Measurements from ENCODE around the gene ACSM3.

Gene ACSM3

DNA sequence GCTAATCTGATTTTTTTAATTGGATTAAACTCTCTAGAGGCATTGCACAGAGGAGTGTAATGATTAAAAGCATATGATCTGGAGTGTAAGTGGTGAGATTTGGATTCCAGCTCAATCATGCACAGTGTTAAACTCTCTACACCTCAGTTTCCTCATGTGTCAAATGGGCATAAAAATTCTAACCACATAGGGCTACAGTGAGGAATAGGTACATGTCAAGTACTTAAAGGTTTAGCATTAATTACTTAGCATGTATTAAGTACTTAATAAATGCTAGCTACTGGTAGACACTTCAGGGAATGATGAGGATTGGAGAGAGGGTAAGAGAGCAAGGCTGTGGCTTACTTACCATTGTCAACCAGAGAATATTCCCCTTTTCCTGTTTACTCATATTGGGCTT, 25.3 kb downstream of the ACSM3 start:
- no peaks in the 10 kb centered on the region for H3K36me3 ChIP-seq (replicated peaks; ENCODE audit: insufficient read depth, low read length)
- no peaks in the 10 kb centered on the region for H3K27me3 ChIP-seq (replicated peaks; ENCODE audit: insufficient read depth, low read length)
- no peak overlapping the region for H3K9ac ChIP-seq (ENCODE audit: low read length)
- no peaks in the 10 kb centered on the region for H3K4me1 ChIP-seq (ENCODE audit: low read length)
- H3K9me3 ChIP-seq (replicated peaks; ENCODE audit: insufficient read depth, low read length), result no peaks in the 10 kb centered on the region
- H3K27ac ChIP-seq (ENCODE audit: low read length), result no peak overlapping the region
- H3K9me2 ChIP-seq (replicated peaks; ENCODE audit: insufficient read depth, low read length), result no peaks in the 10 kb centered on the region
- no peaks in the 10 kb centered on the region for H3K79me2 ChIP-seq (ENCODE audit: low read length)
- H3F3A ChIP-seq (ENCODE audit: insufficient read depth, low read length), result no peaks in the 10 kb centered on the region
- no peak overlapping the region for H3K4me2 ChIP-seq (ENCODE audit: low read depth, low read length)
- TF ChIP-seq, protein P1, sequence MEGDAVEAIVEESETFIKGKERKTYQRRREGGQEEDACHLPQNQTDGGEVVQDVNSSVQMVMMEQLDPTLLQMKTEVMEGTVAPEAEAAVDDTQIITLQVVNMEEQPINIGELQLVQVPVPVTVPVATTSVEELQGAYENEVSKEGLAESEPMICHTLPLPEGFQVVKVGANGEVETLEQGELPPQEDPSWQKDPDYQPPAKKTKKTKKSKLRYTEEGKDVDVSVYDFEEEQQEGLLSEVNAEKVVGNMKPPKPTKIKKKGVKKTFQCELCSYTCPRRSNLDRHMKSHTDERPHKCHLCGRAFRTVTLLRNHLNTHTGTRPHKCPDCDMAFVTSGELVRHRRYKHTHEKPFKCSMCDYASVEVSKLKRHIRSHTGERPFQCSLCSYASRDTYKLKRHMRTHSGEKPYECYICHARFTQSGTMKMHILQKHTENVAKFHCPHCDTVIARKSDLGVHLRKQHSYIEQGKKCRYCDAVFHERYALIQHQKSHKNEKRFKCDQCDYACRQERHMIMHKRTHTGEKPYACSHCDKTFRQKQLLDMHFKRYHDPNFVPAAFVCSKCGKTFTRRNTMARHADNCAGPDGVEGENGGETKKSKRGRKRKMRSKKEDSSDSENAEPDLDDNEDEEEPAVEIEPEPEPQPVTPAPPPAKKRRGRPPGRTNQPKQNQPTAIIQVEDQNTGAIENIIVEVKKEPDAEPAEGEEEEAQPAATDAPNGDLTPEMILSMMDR (IDR thresholded peaks at IDR 0.05; ENCODE audit: low read length), result no peak
- TF ChIP-seq EZH2phosphoT487 (IDR thresholded peaks at IDR 0.05; ENCODE audit: low read length) (no peak), EZH2 (optimal IDR thresholded peaks at IDR 0.05; ENCODE audit: low read depth, low read length) (no peak)
- H3K4me3 ChIP-seq (ENCODE audit: low read length), result no peak overlapping the region
- H2AFZ ChIP-seq (ENCODE audit: low read length), result no peak overlapping the region
- H4K20me1 ChIP-seq (ENCODE audit: insufficient read depth, low read length), result no peaks in the 10 kb centered on the region
- no peak for DNase-seq

DNA sequence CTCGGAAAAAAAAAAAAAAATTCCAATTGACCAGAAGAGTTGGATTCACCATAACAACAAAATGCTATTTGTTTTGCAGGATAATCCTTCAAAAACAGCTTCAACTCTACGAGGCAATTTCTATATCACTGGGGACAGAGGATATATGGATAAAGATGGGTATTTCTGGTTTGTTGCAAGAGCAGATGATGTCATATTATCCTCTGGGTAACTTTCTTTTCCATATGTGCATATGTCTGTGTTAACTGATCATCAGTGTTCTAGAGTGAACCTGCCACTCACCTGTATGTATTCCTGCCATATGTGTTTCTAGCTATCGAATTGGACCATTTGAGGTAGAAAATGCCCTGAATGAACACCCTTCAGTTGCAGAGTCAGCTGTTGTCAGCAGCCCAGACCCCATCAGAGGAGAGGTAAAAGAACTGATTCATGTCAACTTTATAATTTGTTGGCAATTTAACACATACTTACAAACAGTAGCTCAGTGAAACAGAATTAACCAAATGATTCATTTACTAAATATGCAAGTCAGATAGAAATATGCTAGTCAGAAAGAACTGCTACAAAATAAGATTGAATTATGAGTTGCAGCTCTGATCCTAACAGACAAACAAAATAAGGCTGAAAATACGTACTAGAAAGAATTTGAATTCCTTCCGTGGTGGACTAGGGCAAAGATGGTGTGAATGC, 28.3 kb downstream of the ACSM3 start:
- Histone ChIP-seq H3K27me3 (replicated peaks; ENCODE audit: insufficient read depth, low read length) (no peaks in the 10 kb centered on the region), H3K9me3 (replicated peaks; ENCODE audit: insufficient read depth, low read length) (no peaks in the 10 kb centered on the region), H3K9me2 (replicated peaks; ENCODE audit: insufficient read depth, low read length) (no peaks in the 10 kb centered on the region), H3K36me3 (replicated peaks; ENCODE audit: insufficient read depth, low read length) (no peaks in the 10 kb centered on the region), H3K9ac (ENCODE audit: low read length) (no peak overlapping the region), H4K20me1 (ENCODE audit: insufficient read depth, low read length) (no peaks in the 10 kb centered on the region), H3K4me2 (ENCODE audit: low read depth, low read length) (no peak overlapping the region), H3F3A (ENCODE audit: insufficient read depth, low read length) (no peaks in the 10 kb centered on the region), H3K4me3 (ENCODE audit: low read length) (no peak overlapping the region), H3K4me1 (ENCODE audit: low read length) (no peaks in the 10 kb centered on the region), H3K27ac (ENCODE audit: low read length) (no peak overlapping the region), H2AFZ (ENCODE audit: low read length) (no peak overlapping the region), H3K79me2 (ENCODE audit: low read length) (no peaks in the 10 kb centered on the region)
- TF ChIP-seq, protein P1 (IDR thresholded peaks at IDR 0.05; ENCODE audit: low read length), result no peak
- TF ChIP-seq EZH2 (optimal IDR thresholded peaks at IDR 0.05; ENCODE audit: low read depth, low read length), result no peak
- TF ChIP-seq EZH2phosphoT487 (IDR thresholded peaks at IDR 0.05; ENCODE audit: low read length), result no peak
- DNase-seq, result no peak

GRCh38 chr16:20798364-20798763, 34.5 kb downstream of the ACSM3 start:
- TF ChIP-seq EZH2 (optimal IDR thresholded peaks at IDR 0.05; ENCODE audit: low read depth, low read length) (no peak), EZH2phosphoT487 (IDR thresholded peaks at IDR 0.05; ENCODE audit: low read length) (no peak)
- TF ChIP-seq, protein P1 (IDR thresholded peaks at IDR 0.05; ENCODE audit: low read length), result no peak
- Histone ChIP-seq H3K4me2 (ENCODE audit: low read depth, low read length) (no peak overlapping the region), H2AFZ (ENCODE audit: low read length) (no peak overlapping the region), H3F3A (ENCODE audit: insufficient read depth, low read length) (no peaks in the 10 kb centered on the region; the same call in 1 of the 2 replicates), H3K9me2 (replicated peaks; ENCODE audit: insufficient read depth, low read length) (no peaks in the 10 kb centered on the region), H3K9ac (ENCODE audit: low read length) (no peak overlapping the region), H3K9me3 (replicated peaks; ENCODE audit: insufficient read depth, low read length) (no peaks in the 10 kb centered on the region), H3K4me3 (ENCODE audit: low read length) (no peak overlapping the region), H3K79me2 (ENCODE audit: low read length) (no peaks in the 10 kb centered on the region), H3K36me3 (replicated peaks; ENCODE audit: insufficient read depth, low read length) (no peaks in the 10 kb centered on the region), H4K20me1 (ENCODE audit: insufficient read depth, low read length) (no peaks in the 10 kb centered on the region), H3K27ac (ENCODE audit: low read length) (no peak overlapping the region), H3K27me3 (replicated peaks; ENCODE audit: insufficient read depth, low read length) (no peaks in the 10 kb centered on the region), H3K4me1 (ENCODE audit: low read length) (no peaks in the 10 kb centered on the region)
- DNase-seq, result no peak
